Stimulated activated naive CD8-positive, alpha-beta T cell treated with anti-CD3 and anti-CD28 coated beads, Interleukin-15, amount 100 ng/mL, for 72 hours (primary cell): Measurements from ENCODE around the gene B3GAT2.

ENCODE experiments used
- ATAC-seq: fragments of 150-1000 bp; cut with Tn5 transposase; 2 replicates; pipeline ENCODE4 v1.10.0; 2021; ENCODE audit warnings: mild to moderate bottlenecking, moderate library complexity
- DNase-seq, 2 donors: peaks; one replicate each; pipeline ENCODE4 v3.0.0; 2021 to 2022
- H3K27ac Mint-ChIP-seq, 2 donors: one replicate each; pipeline ENCODE4 v1.8.0; 2022; ENCODE audit warnings: mild to moderate bottlenecking in 2 of 2, mixed read lengths in 2 of 2, moderate library complexity in 2 of 2
- H3K27me3 Mint-ChIP-seq: one replicate; pipeline ENCODE4 v1.8.0; 2022; ENCODE audit warnings: mixed read lengths
- H3K4me1 Mint-ChIP-seq: one replicate; pipeline ENCODE4 v1.8.0; 2022; ENCODE audit warnings: mild to moderate bottlenecking, mixed read lengths
- H3K4me3 Mint-ChIP-seq, 2 donors: one replicate each; pipeline ENCODE4 v1.8.0; 2022; ENCODE audit warnings: mild to moderate bottlenecking in 2 of 2, mixed read lengths in 2 of 2, moderate library complexity in 1 of 2
- H3K9me3 Mint-ChIP-seq, 2 donors: one replicate each; pipeline ENCODE4 v1.8.0; 2022; ENCODE audit warnings: mixed read lengths in 2 of 2

B3GAT2 gene

DNA sequence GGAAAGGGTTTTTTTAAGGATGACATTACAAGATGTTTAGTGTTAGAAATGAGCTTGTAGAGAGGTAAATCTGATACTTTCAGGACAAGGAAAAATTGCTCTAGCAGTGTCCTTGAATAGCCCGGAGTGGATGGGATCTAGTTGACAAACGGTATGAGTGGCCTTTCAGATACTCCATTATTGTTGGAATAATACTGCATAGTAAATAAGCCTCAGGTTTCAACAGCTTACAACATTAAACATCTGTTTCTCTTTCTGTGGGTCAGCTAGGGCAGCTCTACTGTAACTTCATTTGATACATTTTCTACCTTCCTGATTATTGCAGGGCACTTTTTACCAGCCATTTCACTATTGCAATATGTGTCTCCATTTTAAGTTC, 118.0 kb downstream of the B3GAT2 start:
- H3K4me3 Mint-ChIP-seq: no peak overlapping the region
- no peak overlapping the region for H3K27ac Mint-ChIP-seq
- DNase-seq (no peak), ATAC-seq (no peak)
- H3K9me3 Mint-ChIP-seq: no peaks in the 10 kb centered on the region
- peaks cover 9% of the 10 kb centered on the region for H3K4me1 Mint-ChIP-seq
- H3K27me3 Mint-ChIP-seq: no peaks in the 10 kb centered on the region

DNA sequence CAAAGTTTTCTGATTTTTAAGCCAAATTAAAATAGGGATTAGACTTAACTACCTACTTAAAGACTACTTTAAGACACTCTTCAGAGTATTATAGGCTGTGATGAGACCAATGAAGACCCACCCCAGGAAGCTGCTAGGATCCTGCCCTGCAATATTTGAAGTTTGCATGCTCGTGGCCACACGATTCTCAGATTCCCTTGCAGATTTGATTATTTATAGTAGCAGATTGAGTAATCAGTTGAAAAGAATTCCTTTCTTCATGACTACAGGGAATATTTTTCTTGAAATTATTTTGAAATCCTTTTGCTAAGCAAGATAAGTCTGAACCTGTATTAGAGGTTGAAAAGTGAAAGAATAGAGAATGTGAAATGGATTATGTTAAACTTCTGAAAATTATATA, 122.3 kb downstream of the B3GAT2 start:
- Mint-ChIP-seq H3K4me3 (no peak overlapping the region), H3K4me1 (peaks cover 7% of the 10 kb centered on the region), H3K27ac (no peak overlapping the region), H3K9me3 (peaks cover 0 to 7% of the 10 kb centered on the region in 2 donors), H3K27me3 (no peaks in the 10 kb centered on the region)
- ATAC-seq (no peak), DNase-seq (no peak)

DNA sequence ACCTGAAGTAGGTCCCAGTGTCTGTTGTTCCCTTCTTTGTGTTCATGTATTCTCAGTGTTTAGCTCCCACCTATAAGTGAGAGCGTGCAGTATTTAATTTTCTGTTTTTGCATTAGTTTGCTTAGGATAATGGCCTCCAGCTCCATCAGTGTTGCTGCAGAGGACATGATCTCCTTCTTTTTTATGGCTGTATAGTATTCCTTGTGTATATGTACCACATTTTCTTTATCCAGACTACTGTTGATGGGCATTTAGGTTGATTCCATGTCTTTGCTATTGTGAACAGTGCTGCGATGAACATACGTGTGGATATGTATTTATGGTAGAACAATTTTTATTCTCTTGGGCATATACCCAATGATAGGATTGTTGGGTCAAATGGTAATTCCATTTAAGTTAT, 125.4 kb downstream of the B3GAT2 start:
- Mint-ChIP-seq H3K27ac (no peak overlapping the region), H3K4me1 (peaks cover 6% of the 10 kb centered on the region), H3K27me3 (no peaks in the 10 kb centered on the region), H3K4me3 (no peak overlapping the region), H3K9me3 (peaks cover 0 to 7% of the 10 kb centered on the region in 2 donors)
- DNase-seq (no peak), ATAC-seq (no peak)

DNA sequence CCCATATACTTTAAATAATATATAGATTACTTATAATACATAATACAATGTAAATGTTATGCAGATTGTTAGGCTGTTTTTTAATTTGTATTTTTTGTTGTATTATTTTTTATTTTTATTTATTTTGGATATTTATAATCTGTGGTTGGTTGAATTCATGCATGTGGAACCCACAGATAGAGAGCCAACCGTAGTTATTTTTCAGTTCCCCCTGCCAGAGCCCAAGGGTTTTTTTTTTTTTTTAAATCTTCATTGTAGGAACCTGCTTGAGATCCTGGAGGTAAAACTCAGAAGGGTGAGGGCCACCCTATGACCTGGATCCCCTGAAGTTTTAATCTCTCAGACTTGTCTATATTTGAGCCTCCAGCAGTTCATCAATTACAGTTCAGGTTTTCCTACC, 133.2 kb downstream of the B3GAT2 start:
- no peak overlapping the region for H3K4me3 Mint-ChIP-seq
- H3K27me3 Mint-ChIP-seq: no peaks in the 10 kb centered on the region
- H3K27ac Mint-ChIP-seq: no peak overlapping the region
- DNase-seq (no peak), ATAC-seq (no peak)
- peaks cover 9 to 10% of the 10 kb centered on the region in 2 donors for H3K9me3 Mint-ChIP-seq
- H3K4me1 Mint-ChIP-seq: peaks cover 6% of the 10 kb centered on the region

DNA sequence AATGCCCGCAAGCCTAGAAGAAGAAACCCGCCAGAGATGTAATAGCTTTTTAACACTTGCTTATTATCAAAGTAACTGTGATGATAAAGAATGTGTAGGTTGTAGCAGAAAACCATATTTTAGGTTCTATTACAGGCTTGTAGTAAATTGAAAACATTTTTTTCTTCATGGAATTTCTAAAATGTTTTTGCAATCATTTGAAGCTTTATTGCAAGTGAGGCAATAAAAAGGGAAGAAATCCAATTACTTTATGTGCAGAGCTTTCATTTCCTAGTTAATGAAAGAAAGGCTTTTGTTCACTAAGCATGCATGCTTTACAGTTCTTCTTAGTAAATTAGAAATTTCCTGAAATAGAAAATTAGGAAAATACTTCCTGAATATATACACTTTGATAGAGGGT, 135.1 kb downstream of the B3GAT2 start:
- no peak for DNase-seq
- no peak for ATAC-seq
- Mint-ChIP-seq H3K4me1 (no peaks in the 10 kb centered on the region), H3K27ac (no peak overlapping the region), H3K27me3 (no peaks in the 10 kb centered on the region), H3K4me3 (no peak overlapping the region), H3K9me3 (peaks cover 9 to 10% of the 10 kb centered on the region in 2 donors)

DNA sequence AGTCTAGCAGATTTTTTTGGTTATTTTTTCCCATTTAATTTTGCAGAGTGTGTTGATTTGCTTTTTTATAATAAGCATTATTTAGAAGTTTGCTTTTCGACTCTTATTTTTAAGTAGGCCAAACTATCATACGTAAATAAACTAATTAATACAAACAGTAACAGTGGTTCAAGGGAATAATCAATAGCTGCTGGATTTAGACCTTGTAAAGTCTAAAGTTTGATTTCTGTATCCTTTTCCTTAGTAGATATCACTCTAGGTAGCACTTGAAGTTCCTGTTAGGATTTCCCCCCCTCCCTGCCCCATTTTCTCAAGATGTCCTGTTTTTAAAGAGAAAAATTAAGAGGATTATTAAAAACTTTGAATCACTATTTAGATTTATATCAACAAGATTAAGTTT, 136.1 kb downstream of the B3GAT2 start:
- no peaks in the 10 kb centered on the region for H3K27me3 Mint-ChIP-seq
- ATAC-seq (no peak), DNase-seq (no peak)
- no peaks in the 10 kb centered on the region for H3K4me1 Mint-ChIP-seq
- no peak overlapping the region for H3K4me3 Mint-ChIP-seq
- no peak overlapping the region for H3K27ac Mint-ChIP-seq
- peaks cover 9 to 10% of the 10 kb centered on the region in 2 donors for H3K9me3 Mint-ChIP-seq

DNA sequence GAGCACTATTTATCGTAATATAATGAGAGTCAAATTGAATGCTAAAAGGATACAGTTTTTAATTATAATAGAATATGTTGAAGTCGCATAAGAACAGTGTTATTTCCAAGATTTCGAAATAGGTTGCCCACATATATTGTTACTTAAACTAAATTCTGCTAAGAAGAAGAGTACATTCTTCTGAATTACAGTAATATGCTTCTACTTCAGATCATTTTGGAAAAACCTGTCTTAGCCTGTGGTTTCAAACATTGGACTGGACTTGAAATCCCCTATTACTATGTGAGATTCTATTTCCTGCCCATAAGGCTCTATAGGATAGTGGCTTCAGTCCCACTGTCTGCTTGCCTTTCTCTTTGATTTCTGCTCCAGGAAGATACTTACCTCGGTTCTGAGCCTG, 137.2 kb downstream of the B3GAT2 start:
- H3K9me3 Mint-ChIP-seq: peaks cover 9 to 10% of the 10 kb centered on the region in 2 donors
- no peaks in the 10 kb centered on the region for H3K27me3 Mint-ChIP-seq
- DNase-seq: no peak
- no peak overlapping the region for H3K27ac Mint-ChIP-seq
- no peak overlapping the region for H3K4me3 Mint-ChIP-seq
- ATAC-seq: no peak
- no peaks in the 10 kb centered on the region for H3K4me1 Mint-ChIP-seq

DNA sequence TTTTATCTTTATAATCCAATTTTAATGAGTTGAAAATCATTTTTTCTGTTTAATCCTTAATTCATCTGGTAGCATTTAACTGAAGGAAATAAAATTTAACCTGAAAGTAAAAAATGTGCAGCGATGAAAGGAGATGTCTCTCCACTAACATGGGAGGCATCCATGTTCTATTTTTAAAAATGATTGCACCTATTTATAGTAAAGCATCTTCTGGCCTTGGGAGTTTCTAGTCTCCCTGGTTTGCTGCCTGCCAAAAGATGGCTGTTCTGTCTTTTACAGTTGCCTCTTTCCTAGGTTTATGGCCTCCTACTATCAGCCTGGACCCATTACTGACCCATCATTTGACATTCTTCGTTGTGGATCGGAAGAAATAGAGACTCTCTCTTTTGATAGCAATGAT, 143.0 kb downstream of the B3GAT2 start:
- no peak overlapping the region for H3K27ac Mint-ChIP-seq
- H3K4me3 Mint-ChIP-seq: no peak overlapping the region
- ATAC-seq (no peak), DNase-seq (no peak)
- H3K27me3 Mint-ChIP-seq: no peaks in the 10 kb centered on the region
- no peaks in the 10 kb centered on the region for H3K9me3 Mint-ChIP-seq
- no peaks in the 10 kb centered on the region for H3K4me1 Mint-ChIP-seq

DNA sequence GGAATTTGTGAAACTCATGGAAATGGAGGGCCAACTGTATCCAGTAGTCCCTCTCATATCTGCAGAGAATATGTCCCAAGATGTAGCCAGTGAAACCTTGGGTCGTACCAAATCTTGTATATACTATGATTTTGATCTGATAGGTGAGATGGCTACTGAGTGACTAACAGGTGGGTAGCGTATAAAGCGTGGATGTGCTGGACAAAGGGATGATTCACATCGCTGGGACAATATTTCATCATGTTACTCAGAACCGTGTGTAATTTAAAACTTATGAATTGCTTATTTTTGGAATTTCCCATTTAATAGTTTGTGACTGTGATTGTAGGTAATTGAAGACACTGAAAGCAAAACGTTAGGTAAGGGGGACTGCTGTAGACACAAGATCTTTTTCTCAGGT, 145.1 kb downstream of the B3GAT2 start:
- ATAC-seq: no peak
- no peaks in the 10 kb centered on the region for H3K4me1 Mint-ChIP-seq
- no peak for DNase-seq
- H3K27ac Mint-ChIP-seq: no peak overlapping the region
- H3K4me3 Mint-ChIP-seq: no peak overlapping the region
- no peaks in the 10 kb centered on the region for H3K9me3 Mint-ChIP-seq
- no peaks in the 10 kb centered on the region for H3K27me3 Mint-ChIP-seq
